ENCODE data around the gene MSH4.

- TF ChIP-seq CTCF (IDR thresholded peaks at IDR 0.05): no peak
- no peak for TF ChIP-seq POLR2A (IDR thresholded peaks at IDR 0.05)
These were observed 153.5 kb downstream of the MSH4 start for GRCh38 chr1:75950176-75950575.

Data from testis (tissue), 2 donors.